A673 (cell line): ENCODE results near the gene BDNF.

Source experiments
- EZH2 ChIP-seq: fragments of 200-600 bp; sonication (generic); IDR thresholded peaks from 2 replicates; pipeline ENCODE4 v1.6.1; 2017; ENCODE audit warnings: borderline replicate concordance, low read depth, mild to moderate bottlenecking, mixed read lengths, antibody characterized with exemption, low read length; ENCODE audit not compliant: poor library complexity, severe bottlenecking
- TF ChIP-seq, protein P1 (sequence below): fragments of 300-800, 200-600 bp; sonication (generic); conservative IDR thresholded peaks from 2 replicates; pipeline ENCODE4 v1.5.1; 2017; ENCODE audit warnings: low read depth, mild to moderate bottlenecking, antibody characterized with exemption, low read length, moderate library complexity, mixed read lengths

DNA sequence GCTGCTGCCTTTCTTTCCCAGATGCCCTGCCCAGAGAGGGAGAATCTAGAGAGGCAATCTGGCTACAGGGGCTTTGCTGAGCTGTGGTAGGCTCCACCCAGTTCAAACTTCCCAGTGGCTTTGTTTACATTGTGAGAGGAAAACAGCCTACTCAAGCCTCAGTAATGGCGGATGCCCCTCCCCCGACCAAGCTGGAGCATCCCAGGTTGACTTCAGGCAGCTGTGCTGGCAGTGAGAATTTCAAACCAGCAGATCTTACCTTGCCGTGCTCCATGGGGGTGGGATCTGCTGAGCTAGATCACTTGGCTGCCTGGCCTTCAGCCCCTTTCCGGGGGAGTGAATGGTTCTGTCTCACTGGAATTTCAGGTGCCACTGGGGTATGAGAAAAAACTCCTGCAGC lies 12.2 kb downstream of the BDNF start:
- no peak for TF ChIP-seq EZH2
- TF ChIP-seq, protein P1, sequence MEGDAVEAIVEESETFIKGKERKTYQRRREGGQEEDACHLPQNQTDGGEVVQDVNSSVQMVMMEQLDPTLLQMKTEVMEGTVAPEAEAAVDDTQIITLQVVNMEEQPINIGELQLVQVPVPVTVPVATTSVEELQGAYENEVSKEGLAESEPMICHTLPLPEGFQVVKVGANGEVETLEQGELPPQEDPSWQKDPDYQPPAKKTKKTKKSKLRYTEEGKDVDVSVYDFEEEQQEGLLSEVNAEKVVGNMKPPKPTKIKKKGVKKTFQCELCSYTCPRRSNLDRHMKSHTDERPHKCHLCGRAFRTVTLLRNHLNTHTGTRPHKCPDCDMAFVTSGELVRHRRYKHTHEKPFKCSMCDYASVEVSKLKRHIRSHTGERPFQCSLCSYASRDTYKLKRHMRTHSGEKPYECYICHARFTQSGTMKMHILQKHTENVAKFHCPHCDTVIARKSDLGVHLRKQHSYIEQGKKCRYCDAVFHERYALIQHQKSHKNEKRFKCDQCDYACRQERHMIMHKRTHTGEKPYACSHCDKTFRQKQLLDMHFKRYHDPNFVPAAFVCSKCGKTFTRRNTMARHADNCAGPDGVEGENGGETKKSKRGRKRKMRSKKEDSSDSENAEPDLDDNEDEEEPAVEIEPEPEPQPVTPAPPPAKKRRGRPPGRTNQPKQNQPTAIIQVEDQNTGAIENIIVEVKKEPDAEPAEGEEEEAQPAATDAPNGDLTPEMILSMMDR = no peak
